IMR-90 (cell line): ENCODE data around the gene B3GAT1. TPM values are rescaled to one million over a fixed set of nuclear protein-coding genes. Genes with fewer than 3 reads are reported as not detected.

Source experiments
- ATAC-seq: fragments of 200-7000 bp; cut with Tn5 transposase; 2 replicates; pipeline ENCODE4 v1.9.1; 2020; ENCODE audit warnings: low read depth, mild to moderate bottlenecking, moderate library complexity
- BruUV-seq: library from RNA; stranded (reverse); fragments of 400-500 nt; replicated peaks from 2 replicates; lab custom pipeline; 2021; lab: Mats Ljungman, UMichigan
- CTCF ChIA-PET: fragments of 300-600 bp; formaldehyde crosslinking; extraction: SDS; loops from one replicate; lab custom pipeline; 2021; ENCODE audit warnings: antibody characterized with exemption; lab: Yijun Ruan, JAX
- POLR2A ChIA-PET: fragments of 300-600 bp; sonication (Branson Sonifier 250); formaldehyde crosslinking; loops from one replicate; lab custom pipeline; 2022; ENCODE audit warnings: antibody characterized with exemption; ENCODE audit not compliant: unreplicated experiment; lab: Charles Lee
- DNase-seq: peaks from one replicate; pipeline ENCODE4 v3.0.0; 2013
- H2AFZ ChIP-seq: replicated peaks from 2 replicates; pipeline ENCODE3; 2013; ENCODE audit warnings: low read length, mild to moderate bottlenecking; ENCODE audit not compliant: poor library complexity
- H2AK5ac ChIP-seq: 2 replicates; pipeline ENCODE4 v1.6.1; 2013; ENCODE audit warnings: low read depth, low read length, inconsistent platforms
- H2AK9ac ChIP-seq: replicated peaks from 2 replicates; pipeline ENCODE3; 2013; ENCODE audit warnings: mild to moderate bottlenecking, low read depth, low read length, moderate library complexity; ENCODE audit not compliant: poor library complexity
- H2BK120ac ChIP-seq: 2 replicates; pipeline ENCODE4 v1.6.1; 2013; ENCODE audit warnings: low read depth, low read length, inconsistent platforms
- H2BK15ac ChIP-seq: 3 replicates; pipeline ENCODE4 v1.6.1; 2013; ENCODE audit warnings: low read depth, low read length, inconsistent platforms
- H2BK20ac ChIP-seq: 2 replicates; pipeline ENCODE4 v1.6.1; 2013; ENCODE audit warnings: low read depth, mild to moderate bottlenecking, inconsistent platforms, low read length, moderate library complexity
- H2BK5ac ChIP-seq: 2 replicates; pipeline ENCODE4 v1.6.1; 2013; ENCODE audit warnings: mild to moderate bottlenecking, low read depth, low read length, inconsistent platforms; ENCODE audit not compliant: poor library complexity, severe bottlenecking
- H3K14ac ChIP-seq: replicated peaks from 2 replicates; pipeline ENCODE4 v1.6.1; 2013; ENCODE audit warnings: low read depth, low read length, inconsistent platforms
- H3K18ac ChIP-seq: 2 replicates; pipeline ENCODE4 v1.6.1; 2013; ENCODE audit warnings: low read depth, low read length, control low read depth
- H3K23ac ChIP-seq: 2 replicates; pipeline ENCODE4 v1.6.1; 2013; ENCODE audit warnings: low read depth, low read length, inconsistent platforms
- H3K27ac ChIP-seq: 2 replicates; pipeline ENCODE4 v1.5.1; 2013; ENCODE audit warnings: mild to moderate bottlenecking, control low read depth, low read length; ENCODE audit not compliant: insufficient read depth
- H3K27me3 ChIP-seq: 2 replicates; pipeline ENCODE4 v1.6.1; 2013; ENCODE audit warnings: low read length; ENCODE audit not compliant: control insufficient read depth, insufficient read depth
- H3K36me3 ChIP-seq: 2 replicates; pipeline ENCODE4 v1.6.1; 2013; ENCODE audit warnings: low read length, mixed read lengths; ENCODE audit not compliant: control insufficient read depth, insufficient read depth
- H3K4ac ChIP-seq: 2 replicates; pipeline ENCODE4 v1.6.1; 2013; ENCODE audit warnings: low read depth, low read length, inconsistent platforms
- H3K4me1 ChIP-seq: 2 replicates; pipeline ENCODE4 v1.6.1; 2013; ENCODE audit warnings: low read length, mixed read lengths; ENCODE audit not compliant: control insufficient read depth, insufficient read depth
- H3K4me2 ChIP-seq: 2 replicates; pipeline ENCODE4 v1.6.1; 2013; ENCODE audit warnings: low read depth, mild to moderate bottlenecking, control low read depth, low read length, moderate library complexity
- H3K4me3 ChIP-seq: 2 replicates; pipeline ENCODE4 v1.5.1; 2013; ENCODE audit warnings: low read depth, mild to moderate bottlenecking, control low read depth, low read length, moderate library complexity; ENCODE audit not compliant: insufficient read depth
- H3K56ac ChIP-seq: 2 replicates; pipeline ENCODE4 v1.6.1; 2013; ENCODE audit warnings: low read length, inconsistent platforms; ENCODE audit not compliant: insufficient read depth; ENCODE audit errors: extremely low read depth
- H3K79me1 ChIP-seq, 2 experiments: 2 replicates each; pipeline ENCODE4 v1.6.1; 2013; ENCODE audit warnings: low read length in 2 of 2, inconsistent platforms in 1 of 2, low read depth in 1 of 2
- H3K9ac ChIP-seq: 2 replicates; pipeline ENCODE4 v1.6.1; 2013; ENCODE audit warnings: low read depth, low read length, control low read depth
- H3K9me1 ChIP-seq: 2 replicates; pipeline ENCODE4 v1.6.1; 2013; ENCODE audit warnings: low read length, inconsistent platforms; ENCODE audit not compliant: insufficient read depth
- H3K9me3 ChIP-seq: 2 replicates; pipeline ENCODE4 v1.6.1; 2013; ENCODE audit warnings: low read length; ENCODE audit not compliant: control insufficient read depth, insufficient read depth
- H4K20me1 ChIP-seq: 2 replicates; pipeline ENCODE4 v1.6.1; 2013; ENCODE audit warnings: low read length, inconsistent platforms; ENCODE audit not compliant: insufficient read depth
- H4K5ac ChIP-seq: 2 replicates; pipeline ENCODE4 v1.6.1; 2013; ENCODE audit warnings: mild to moderate bottlenecking, low read depth, low read length, control low read depth
- H4K8ac ChIP-seq, 2 experiments: 2 replicates each; pipeline ENCODE4 v1.6.1; 2013; ENCODE audit warnings: low read depth in 2 of 2, low read length in 2 of 2, control low read depth in 1 of 2, inconsistent platforms in 1 of 2
- H4K91ac ChIP-seq: 2 replicates; pipeline ENCODE4 v1.6.1; 2013; ENCODE audit warnings: low read depth, low read length, inconsistent platforms; ENCODE audit not compliant: insufficient read depth
- BHLHE40 ChIP-seq: fragments of 150-350 bp; IDR thresholded peaks from 2 replicates; pipeline ENCODE4 v1.6.1; 2016; ENCODE audit warnings: mild to moderate bottlenecking, low read depth, low read length
- CTCF ChIP-seq: conservative IDR thresholded peaks from 2 replicates; pipeline ENCODE4 v1.5.1; 2012; ENCODE audit warnings: mild to moderate bottlenecking, low read depth, low read length, improper control_type of control experiment
- ELK1 ChIP-seq: fragments of 150-350 bp; IDR thresholded peaks from 2 replicates; pipeline ENCODE4 v1.6.1; 2016; ENCODE audit warnings: low read depth, mild to moderate bottlenecking, low read length, moderate library complexity, borderline replicate concordance
- FOS ChIP-seq: fragments of 150-350 bp; IDR thresholded peaks from 2 replicates; pipeline ENCODE4 v1.6.1; 2016; ENCODE audit warnings: low read depth, low read length
- MAFK ChIP-seq: IDR thresholded peaks from 2 replicates; pipeline ENCODE4 v1.6.1; 2012; ENCODE audit warnings: low read depth, low read length, improper control_type of control experiment
- MAZ ChIP-seq: IDR thresholded peaks from 2 replicates; pipeline ENCODE4 v1.6.1; 2012; ENCODE audit warnings: low read depth, mild to moderate bottlenecking, low read length, improper control_type of control experiment, moderate library complexity, borderline replicate concordance
- MXI1 ChIP-seq: IDR thresholded peaks from 2 replicates; pipeline ENCODE4 v1.6.1; 2012; ENCODE audit warnings: low read depth, mild to moderate bottlenecking, low read length, moderate library complexity, borderline replicate concordance
- NFE2L2 ChIP-seq: fragments of 150-350 bp; IDR thresholded peaks from 2 replicates; pipeline ENCODE4 v1.6.1; 2016; ENCODE audit warnings: low read depth, mild to moderate bottlenecking, low read length
- POLR2A ChIP-seq: IDR thresholded peaks from 2 replicates; pipeline ENCODE4 v1.6.1; 2012; ENCODE audit warnings: mild to moderate bottlenecking, low read depth, low read length
- RAD21 ChIP-seq: IDR thresholded peaks from 2 replicates; pipeline ENCODE4 v1.6.1; 2012; ENCODE audit warnings: low read length, improper control_type of control experiment
- RCOR1 ChIP-seq: IDR thresholded peaks from 2 replicates; pipeline ENCODE4 v1.6.1; 2012; ENCODE audit warnings: mild to moderate bottlenecking, low read length, improper control_type of control experiment; ENCODE audit not compliant: insufficient replicate concordance
- RFX5 ChIP-seq: IDR thresholded peaks from 2 replicates; pipeline ENCODE4 v1.8.0; 2012; ENCODE audit warnings: low read depth, mild to moderate bottlenecking, low read length, moderate library complexity
- SMC3 ChIP-seq: fragments of 150-350 bp; IDR thresholded peaks from 2 replicates; pipeline ENCODE4 v1.6.1; 2016; ENCODE audit warnings: low read depth, mild to moderate bottlenecking, antibody characterized with exemption, low read length, moderate library complexity
- WGBS, 2 experiments: methylation state at CpG; one replicate each; pipeline versions ENCODE4 v1.1.5 to v1.1.7; 2013; ENCODE audit warnings: missing lambda C conversion rate in 2 of 2; ENCODE audit not compliant: insufficient read length in 1 of 2; ENCODE audit errors: extremely low coverage in 2 of 2; 5-methylcytosine and 5-hydroxymethylcytosine counted together
- dilution Hi-C: fragments of 300-500 bp; cut with HindIII; formaldehyde crosslinking; loops from one replicate; pipeline ENCODE4 v1.14.3; 2018; ENCODE audit warnings: low sequenced_read_pairs; ENCODE audit not compliant: unreplicated experiment
- in situ Hi-C: fragments of 300-500 bp; cut with MboI; formaldehyde crosslinking; loops from 3 replicates; pipeline ENCODE4 v1.14.3; 2019; ENCODE audit warnings: low sequenced_read_pairs, inconsistent platforms, mixed read lengths
- intact Hi-C: fragments of 100-400 bp; cut with micrococcal nuclease; formaldehyde crosslinking; loops from 2 replicates; pipeline ENCODE4 v1.10.0; 2022
- polyA plus RNA-seq, 3 experiments: library from polyadenylated mRNA; depleted of rRNA; stranded (reverse); fragments of >200 nt; gene quantifications; 2 replicates each; pipeline ENCODE4 v1.2.3, GENCODE V29; 2012; ENCODE audit warnings: low replicate concordance in 1 of 3
- total RNA-seq: library from RNA; depleted of rRNA; stranded (reverse); fragments of >200 nt; gene quantifications from 2 replicates; pipeline ENCODE4 v1.2.3, GENCODE V29; 2012
- TF ChIP-seq, protein P1 (sequence below): fragments of 150-350 bp; IDR thresholded peaks from 2 replicates; pipeline ENCODE4 v1.6.1; 2017; ENCODE audit warnings: mild to moderate bottlenecking, antibody characterized with exemption, low read length, low read depth

B3GAT1 gene
- total and polyA plus RNA-seq, 2 of the 4 experiments (the other 2 are of a cell fraction), result not detected

GRCh38 chr11:134417871-134418840, 6.1 kb upstream of the B3GAT1 start:
- dilution Hi-C loops, result no loop called here
- Histone ChIP-seq H4K5ac (no peak overlapping the region), H4K91ac (no peak overlapping the region), H3K9me3 (peaks cover 10% of the 10 kb centered on the region), H3K4ac (no peak overlapping the region), H3K4me2 (no peak overlapping the region), H2BK5ac (no peak overlapping the region), H3K18ac (no peak overlapping the region), H3K36me3 (no peaks in the 10 kb centered on the region), H3K27me3 (peaks cover 12% of the 10 kb centered on the region), H3K9me1 (no peaks in the 10 kb centered on the region), H3K23ac (no peak overlapping the region), H3K14ac (no peak overlapping the region), H2BK15ac (no peak overlapping the region), H3K4me3 (no peak overlapping the region), H2AFZ (no peak overlapping the region), H2AK5ac (no peak overlapping the region), H2BK120ac (no peak overlapping the region), H3K79me1 (no peaks in the 10 kb centered on the region), H2AK9ac (no peak overlapping the region), H3K9ac (no peak overlapping the region), H3K27ac (no peak overlapping the region), H3K56ac (no peak overlapping the region), H4K20me1 (no peaks in the 10 kb centered on the region), H3K4me1 (no peaks in the 10 kb centered on the region), H4K8ac (no peak overlapping the region), H2BK20ac (no peak overlapping the region)
- ChIA-PET POLR2A (no interaction called here), CTCF (no interaction called here)
- intact Hi-C loops, result no loop called here
- in situ Hi-C loops, result no loop called here
- WGBS, 2 experiments, result 21% methylated on average over 6 of the region's 14 CpGs; no CpG with 5 or more reads in 1 of the 2 experiments
- BruUV-seq, result no TSS peak
- DNase-seq (peak; percentile 3), ATAC-seq (no peak)
- no peak for TF ChIP-seq CTCF
- no peak for TF ChIP-seq RAD21
- no peak for TF ChIP-seq ELK1
- no peak for TF ChIP-seq BHLHE40
- no peak for TF ChIP-seq POLR2A
- no peak for TF ChIP-seq NFE2L2
- no peak for TF ChIP-seq MAZ
- TF ChIP-seq RFX5, result no peak
- TF ChIP-seq, protein P1, sequence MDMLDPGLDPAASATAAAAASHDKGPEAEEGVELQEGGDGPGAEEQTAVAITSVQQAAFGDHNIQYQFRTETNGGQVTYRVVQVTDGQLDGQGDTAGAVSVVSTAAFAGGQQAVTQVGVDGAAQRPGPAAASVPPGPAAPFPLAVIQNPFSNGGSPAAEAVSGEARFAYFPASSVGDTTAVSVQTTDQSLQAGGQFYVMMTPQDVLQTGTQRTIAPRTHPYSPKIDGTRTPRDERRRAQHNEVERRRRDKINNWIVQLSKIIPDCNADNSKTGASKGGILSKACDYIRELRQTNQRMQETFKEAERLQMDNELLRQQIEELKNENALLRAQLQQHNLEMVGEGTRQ, result no peak
- no peak for TF ChIP-seq RCOR1
- TF ChIP-seq FOS, result no peak
- no peak for TF ChIP-seq SMC3
- no peak for TF ChIP-seq MXI1
- TF ChIP-seq MAFK, result no peak
